ENCODE results near the gene PTAFR.

The PTAFR gene

DNA sequence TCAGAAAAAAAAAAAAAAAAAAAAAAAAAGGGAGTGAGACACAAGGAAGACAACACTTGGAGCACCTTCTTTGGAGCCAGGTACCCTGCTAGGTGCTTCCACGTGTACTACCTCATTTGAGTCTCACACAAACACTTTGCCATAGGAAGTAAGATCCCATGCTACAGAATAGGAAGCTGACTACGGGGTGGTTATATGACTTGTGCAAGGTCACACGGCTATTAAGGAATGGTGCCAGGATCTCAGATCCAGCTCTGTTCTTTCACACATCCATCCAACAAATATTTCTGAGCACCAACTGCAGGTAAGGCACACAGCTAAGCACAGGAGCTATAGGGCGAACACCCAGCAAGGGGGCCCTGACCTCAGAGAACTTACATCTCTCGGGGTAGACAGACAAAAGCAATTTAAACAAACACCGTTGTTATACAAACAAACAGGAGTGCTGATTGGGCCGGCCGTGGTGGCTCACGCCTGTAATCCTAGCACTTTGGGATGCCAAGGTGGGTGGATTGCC is 22.4 kb downstream of the PTAFR start:
- peaks cover 3% of the 10 kb centered on the region for H3K4me1 ChIP-seq (ENCODE audit: insufficient read depth, insufficient read length)
- H3K9ac ChIP-seq (ENCODE audit: insufficient read length, low read depth) = no peak overlapping the region
- H3K4me3 ChIP-seq (ENCODE audit: insufficient read length, low read depth) = no peak overlapping the region
- H3K9me3 ChIP-seq (ENCODE audit: insufficient read depth, low read length) = no peaks in the 10 kb centered on the region
- H3K36me3 ChIP-seq (ENCODE audit: insufficient read depth, insufficient read length, low read length) = no peaks in the 10 kb centered on the region
- no peaks in the 10 kb centered on the region for H3K27me3 ChIP-seq (ENCODE audit: insufficient read depth, insufficient read length)
- no peak for DNase-seq (ENCODE audit: low read depth, low spot score)
- TF ChIP-seq SUZ12 (IDR thresholded peaks at IDR 0.05; ENCODE audit: extremely low read depth, insufficient read depth, insufficient read length) (no peak), ZNF274 (IDR thresholded peaks at IDR 0.05; ENCODE audit: low read depth, low read length) (no peak), YY1 (IDR thresholded peaks at IDR 0.05; ENCODE audit: insufficient read depth, insufficient read length) (no peak)

DNA sequence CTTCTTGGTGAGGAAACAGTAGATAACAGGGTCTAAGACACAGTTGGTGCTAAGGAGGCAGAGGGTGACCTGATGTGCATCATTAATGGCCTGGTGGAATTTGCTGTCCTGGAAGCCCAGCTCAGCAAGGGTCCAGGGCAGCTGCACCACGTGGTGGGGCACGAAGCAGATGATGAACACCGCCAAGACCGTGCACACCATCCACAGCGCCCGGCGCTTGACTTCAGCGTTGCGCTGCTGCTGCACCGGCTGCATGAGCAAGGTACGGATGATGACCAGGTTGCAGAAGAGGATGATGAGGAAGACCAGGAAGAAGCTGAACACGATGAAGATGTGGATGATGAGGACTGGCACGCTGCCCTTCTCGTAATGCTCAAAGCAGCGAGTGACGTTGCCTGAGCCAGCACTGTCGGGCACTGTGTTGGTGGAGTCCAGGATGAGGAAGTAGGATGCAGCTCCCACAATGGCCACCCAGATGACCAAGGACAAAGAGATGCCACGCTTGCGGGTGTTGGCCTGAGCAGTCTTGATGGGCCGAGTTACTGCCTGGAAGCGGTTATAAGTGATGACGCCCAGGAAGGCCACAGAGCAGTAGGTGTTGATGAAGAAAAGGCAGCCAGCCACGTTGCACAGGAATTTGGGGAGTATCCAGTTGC is 26.2 kb downstream of the PTAFR start:
- H3K9me3 ChIP-seq (ENCODE audit: insufficient read depth, low read length) = no peaks in the 10 kb centered on the region
- peaks cover 16% of the 10 kb centered on the region for H3K4me1 ChIP-seq (ENCODE audit: insufficient read depth, insufficient read length)
- no peaks in the 10 kb centered on the region for H3K27me3 ChIP-seq (ENCODE audit: insufficient read depth, insufficient read length)
- no peaks in the 10 kb centered on the region for H3K36me3 ChIP-seq (ENCODE audit: insufficient read depth, insufficient read length, low read length)
- H3K9ac ChIP-seq (ENCODE audit: insufficient read length, low read depth) = no peak overlapping the region
- no peak for TF ChIP-seq SUZ12 (IDR thresholded peaks at IDR 0.05; ENCODE audit: extremely low read depth, insufficient read depth, insufficient read length)
- TF ChIP-seq YY1 (IDR thresholded peaks at IDR 0.05; ENCODE audit: insufficient read depth, insufficient read length) = no peak
- TF ChIP-seq ZNF274 (IDR thresholded peaks at IDR 0.05; ENCODE audit: low read depth, low read length) = no peak
- no peak for DNase-seq (ENCODE audit: low read depth, low spot score)
- no peak overlapping the region for H3K4me3 ChIP-seq (ENCODE audit: insufficient read length, low read depth)

DNA sequence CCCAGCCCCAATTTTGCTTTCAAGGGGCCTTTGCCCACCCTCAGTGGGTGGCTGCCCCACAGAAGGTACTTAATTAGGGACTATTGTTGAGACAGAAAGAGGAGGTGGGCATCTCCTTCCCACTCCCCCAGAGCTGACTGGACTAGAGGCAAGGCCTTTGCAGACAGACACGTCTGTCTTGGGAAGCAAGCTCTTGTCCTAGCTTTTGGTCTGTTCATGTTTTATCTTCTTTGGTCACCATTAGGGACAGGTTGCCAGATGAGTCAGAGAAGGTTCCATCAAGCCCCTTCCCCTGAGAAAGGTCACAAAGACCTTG is 27.7 kb downstream of the PTAFR start:
- no peaks in the 10 kb centered on the region for H3K9me3 ChIP-seq (ENCODE audit: insufficient read depth, low read length)
- no peak for TF ChIP-seq ZNF274 (IDR thresholded peaks at IDR 0.05; ENCODE audit: low read depth, low read length)
- no peak for TF ChIP-seq YY1 (IDR thresholded peaks at IDR 0.05; ENCODE audit: insufficient read depth, insufficient read length)
- no peak for TF ChIP-seq SUZ12 (IDR thresholded peaks at IDR 0.05; ENCODE audit: extremely low read depth, insufficient read depth, insufficient read length)
- H3K27me3 ChIP-seq (ENCODE audit: insufficient read depth, insufficient read length) = no peaks in the 10 kb centered on the region
- H3K4me1 ChIP-seq (ENCODE audit: insufficient read depth, insufficient read length) = peaks cover 16% of the 10 kb centered on the region
- no peak overlapping the region for H3K9ac ChIP-seq (ENCODE audit: insufficient read length, low read depth)
- H3K36me3 ChIP-seq (ENCODE audit: insufficient read depth, insufficient read length, low read length) = no peaks in the 10 kb centered on the region
- no peak for DNase-seq (ENCODE audit: low read depth, low spot score)
- H3K4me3 ChIP-seq (ENCODE audit: insufficient read length, low read depth) = no peak overlapping the region

DNA sequence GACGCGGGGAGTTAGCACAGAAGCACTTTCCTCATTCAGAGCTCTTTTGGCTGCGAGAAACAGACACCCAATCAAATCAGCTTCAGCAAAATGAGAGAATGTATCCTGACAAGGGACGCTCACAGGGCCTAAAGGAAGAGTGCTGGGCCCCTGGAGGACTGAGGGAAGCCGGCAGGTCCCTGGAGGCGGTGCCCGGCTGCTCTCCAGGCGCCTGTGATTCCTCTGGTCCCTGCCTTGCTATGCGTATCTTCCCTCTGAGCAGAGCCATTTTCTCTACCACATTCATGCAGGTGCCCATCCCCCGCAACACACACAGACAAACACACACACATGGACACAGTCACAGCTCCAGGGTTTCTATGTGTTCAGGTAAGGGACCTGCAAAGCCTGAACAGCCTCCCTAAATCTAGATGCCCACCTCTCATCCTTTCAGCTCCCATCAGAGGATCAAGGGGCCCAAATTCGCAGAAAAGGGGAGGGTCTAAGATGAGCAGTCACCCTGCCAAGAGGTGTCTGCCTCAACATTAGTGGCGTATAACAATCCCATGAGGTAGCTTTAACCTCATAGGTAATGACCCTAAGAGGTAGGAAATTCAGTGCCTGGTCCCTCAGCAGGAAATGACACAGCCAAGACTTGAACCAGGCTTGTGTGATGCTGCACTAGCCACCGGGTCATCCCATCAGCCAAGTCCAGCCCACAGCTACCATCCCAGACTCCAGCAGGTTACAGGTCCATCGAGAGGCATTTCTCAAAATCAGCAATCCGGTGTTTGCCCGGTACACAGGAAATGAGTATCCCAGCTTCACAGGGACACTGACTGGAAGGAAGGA is 29.0 kb downstream of the PTAFR start:
- TF ChIP-seq ZNF274 (IDR thresholded peaks at IDR 0.05; ENCODE audit: low read depth, low read length) (no peak), YY1 (IDR thresholded peaks at IDR 0.05; ENCODE audit: insufficient read depth, insufficient read length) (no peak), SUZ12 (IDR thresholded peaks at IDR 0.05; ENCODE audit: extremely low read depth, insufficient read depth, insufficient read length) (no peak)
- H3K4me1 ChIP-seq (ENCODE audit: insufficient read depth, insufficient read length) = peaks cover 12% of the 10 kb centered on the region
- H3K9me3 ChIP-seq (ENCODE audit: insufficient read depth, low read length) = no peaks in the 10 kb centered on the region
- H3K4me3 ChIP-seq (ENCODE audit: insufficient read length, low read depth) = no peak overlapping the region
- no peak for DNase-seq (ENCODE audit: low read depth, low spot score)
- H3K36me3 ChIP-seq (ENCODE audit: insufficient read depth, insufficient read length, low read length) = no peaks in the 10 kb centered on the region
- H3K27me3 ChIP-seq (ENCODE audit: insufficient read depth, insufficient read length) = no peaks in the 10 kb centered on the region
- H3K9ac ChIP-seq (ENCODE audit: insufficient read length, low read depth) = peak overlapping the region; percentile 12

DNA sequence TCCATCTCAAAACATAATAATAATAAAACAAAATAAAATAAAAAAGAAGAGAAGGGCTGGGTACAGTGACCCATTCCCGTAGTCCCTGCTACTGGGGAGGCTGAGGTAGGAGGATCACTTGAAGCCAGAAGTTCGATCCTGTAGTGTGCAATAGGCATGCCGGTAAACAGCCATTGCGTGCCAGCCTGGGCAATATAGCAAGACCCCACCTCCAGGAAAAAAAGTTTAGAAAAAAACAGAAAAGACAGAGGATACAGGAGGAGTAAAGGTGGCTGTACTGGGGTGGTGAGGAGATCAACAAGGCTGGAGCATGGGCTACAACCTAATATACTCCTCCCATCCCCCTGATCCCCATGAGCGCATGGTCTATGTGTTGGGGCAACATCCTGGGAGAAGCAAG is 30.8 kb downstream of the PTAFR start:
- H3K4me3 ChIP-seq (ENCODE audit: insufficient read length, low read depth) = no peak overlapping the region
- TF ChIP-seq YY1 (IDR thresholded peaks at IDR 0.05; ENCODE audit: insufficient read depth, insufficient read length) (no peak), ZNF274 (IDR thresholded peaks at IDR 0.05; ENCODE audit: low read depth, low read length) (no peak), SUZ12 (IDR thresholded peaks at IDR 0.05; ENCODE audit: extremely low read depth, insufficient read depth, insufficient read length) (no peak)
- H3K4me1 ChIP-seq (ENCODE audit: insufficient read depth, insufficient read length) = peaks cover 12% of the 10 kb centered on the region
- DNase-seq (ENCODE audit: low read depth, low spot score) = no peak
- H3K36me3 ChIP-seq (ENCODE audit: insufficient read depth, insufficient read length, low read length) = no peaks in the 10 kb centered on the region
- no peak overlapping the region for H3K9ac ChIP-seq (ENCODE audit: insufficient read length, low read depth)
- H3K9me3 ChIP-seq (ENCODE audit: insufficient read depth, low read length) = no peaks in the 10 kb centered on the region
- H3K27me3 ChIP-seq (ENCODE audit: insufficient read depth, insufficient read length) = no peaks in the 10 kb centered on the region

DNA sequence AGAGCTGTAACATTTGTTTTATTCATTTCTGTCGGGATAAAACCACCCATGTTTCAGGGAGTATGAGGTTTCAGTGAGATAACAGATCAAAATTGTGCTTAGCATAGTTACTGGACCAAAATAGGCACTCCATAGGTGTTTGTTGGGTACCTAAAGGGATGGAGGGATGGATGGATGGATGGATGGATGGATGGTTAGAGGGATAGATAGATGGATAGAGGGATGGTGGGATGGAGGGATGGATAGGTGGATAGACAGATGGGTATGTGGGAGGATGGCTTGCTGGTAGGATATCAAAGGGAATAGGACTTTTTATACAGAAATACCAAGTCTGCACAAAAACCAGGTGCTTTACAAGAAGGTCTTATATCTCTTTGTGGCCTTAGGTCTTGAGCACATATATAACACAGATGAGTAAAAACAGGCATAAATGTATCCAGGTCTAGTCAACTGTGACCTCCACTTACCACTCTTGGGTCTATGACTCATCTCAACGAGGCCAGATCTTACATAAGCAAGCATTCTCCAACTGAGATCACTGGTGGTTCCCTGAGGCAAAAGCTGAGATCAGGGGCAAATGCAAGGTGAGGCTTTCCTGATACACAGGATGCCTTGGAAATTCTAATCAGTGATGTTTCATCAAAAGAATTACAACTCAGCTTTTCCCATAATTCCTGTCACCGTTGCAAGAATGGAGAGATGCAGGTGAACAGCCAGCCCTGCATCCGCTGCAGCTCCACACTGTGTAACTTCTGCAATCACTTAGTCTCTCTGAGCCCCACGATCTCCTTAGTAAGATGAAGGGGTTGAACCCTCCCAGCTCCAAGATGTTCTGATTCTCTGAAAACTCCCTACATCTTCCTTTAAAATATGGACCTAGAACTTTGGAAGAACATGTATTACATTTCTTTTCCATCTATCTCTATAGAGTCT is 32.0 kb downstream of the PTAFR start:
- Histone ChIP-seq H3K4me1 (ENCODE audit: insufficient read depth, insufficient read length) (peaks cover 12% of the 10 kb centered on the region), H3K9ac (ENCODE audit: insufficient read length, low read depth) (no peak overlapping the region), H3K27me3 (ENCODE audit: insufficient read depth, insufficient read length) (no peaks in the 10 kb centered on the region), H3K36me3 (ENCODE audit: insufficient read depth, insufficient read length, low read length) (no peaks in the 10 kb centered on the region), H3K9me3 (ENCODE audit: insufficient read depth, low read length) (no peaks in the 10 kb centered on the region), H3K4me3 (ENCODE audit: insufficient read length, low read depth) (no peak overlapping the region)
- no peak for TF ChIP-seq YY1 (IDR thresholded peaks at IDR 0.05; ENCODE audit: insufficient read depth, insufficient read length)
- TF ChIP-seq ZNF274 (IDR thresholded peaks at IDR 0.05; ENCODE audit: low read depth, low read length) = no peak
- no peak for TF ChIP-seq SUZ12 (IDR thresholded peaks at IDR 0.05; ENCODE audit: extremely low read depth, insufficient read depth, insufficient read length)
- no peak for DNase-seq (ENCODE audit: low read depth, low spot score)
